GM21786 (cell line): ENCODE data around the gene PYCARD.
"Not testable (repeated sequence)": the region's sequence is repeated elsewhere in the genome, so short reads cannot be mapped to it uniquely, and the experiment has no call there.

ENCODE experiments used
- ATAC-seq: cut with Tn5 transposase; IDR thresholded peaks from one replicate; pipeline ENCODE4 v1.9.1; 2021; ENCODE audit not compliant: unreplicated experiment

Gene PYCARD

DNA sequence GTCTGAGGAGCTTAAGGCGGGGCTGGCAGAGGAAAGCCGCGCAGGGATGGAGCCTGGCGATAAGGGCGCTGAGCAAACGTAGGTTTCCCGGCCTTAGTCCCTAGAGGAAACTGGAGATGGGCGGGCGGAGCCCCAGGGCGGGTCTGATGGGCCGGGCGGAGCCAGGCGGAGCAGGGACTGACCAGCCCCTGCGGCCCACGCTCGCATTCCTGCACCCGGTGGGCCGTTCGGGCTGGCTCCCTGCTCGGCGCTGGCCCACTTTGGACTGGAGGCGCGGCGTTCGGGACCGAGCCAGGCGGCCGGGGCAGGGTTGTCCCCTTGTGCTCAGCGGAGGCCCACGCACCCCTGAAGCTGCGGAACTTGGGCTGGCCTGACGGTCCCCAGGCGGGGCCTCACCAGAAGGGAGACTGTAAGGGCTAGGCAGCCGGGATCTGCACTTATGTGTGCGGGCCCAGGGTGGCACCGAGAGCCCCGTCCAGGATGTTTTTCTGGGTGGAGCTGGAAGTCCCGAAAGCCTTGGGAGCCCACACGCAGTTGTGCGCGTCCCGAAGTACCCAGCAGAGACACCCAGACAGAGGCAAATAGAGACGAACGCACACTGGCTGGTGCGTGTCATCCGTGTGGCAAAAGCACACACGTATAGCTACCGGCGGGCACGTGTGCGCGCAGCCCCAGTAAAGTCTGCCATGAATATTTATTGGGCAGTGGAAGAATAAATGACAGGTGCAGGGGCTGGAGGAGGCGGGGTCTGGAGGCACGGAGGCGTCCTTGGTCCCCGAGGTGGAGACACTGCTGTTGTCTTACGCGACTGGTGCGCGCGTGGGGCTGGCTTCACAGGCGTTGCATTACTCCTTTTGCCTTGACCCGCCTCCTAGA is 13.0 kb upstream of the PYCARD start:
- no peak for ATAC-seq

DNA sequence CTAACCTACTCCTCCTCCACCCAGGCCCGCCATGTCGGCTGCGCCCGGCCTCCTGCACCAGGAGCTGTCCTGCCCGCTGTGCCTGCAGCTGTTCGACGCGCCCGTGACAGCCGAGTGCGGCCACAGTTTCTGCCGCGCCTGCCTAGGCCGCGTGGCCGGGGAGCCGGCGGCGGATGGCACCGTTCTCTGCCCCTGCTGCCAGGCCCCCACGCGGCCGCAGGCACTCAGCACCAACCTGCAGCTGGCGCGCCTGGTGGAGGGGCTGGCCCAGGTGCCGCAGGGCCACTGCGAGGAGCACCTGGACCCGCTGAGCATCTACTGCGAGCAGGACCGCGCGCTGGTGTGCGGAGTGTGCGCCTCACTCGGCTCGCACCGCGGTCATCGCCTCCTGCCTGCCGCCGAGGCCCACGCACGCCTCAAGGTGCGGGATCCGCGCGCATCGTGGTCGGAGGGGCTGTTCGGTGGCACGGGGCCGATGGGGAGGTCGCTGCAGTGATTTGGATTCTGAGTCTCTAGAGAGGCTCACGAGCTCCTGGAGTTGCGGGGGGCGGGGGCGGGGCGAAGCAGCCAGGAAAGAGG is 12.2 kb upstream of the PYCARD start:
- no peak for ATAC-seq

DNA sequence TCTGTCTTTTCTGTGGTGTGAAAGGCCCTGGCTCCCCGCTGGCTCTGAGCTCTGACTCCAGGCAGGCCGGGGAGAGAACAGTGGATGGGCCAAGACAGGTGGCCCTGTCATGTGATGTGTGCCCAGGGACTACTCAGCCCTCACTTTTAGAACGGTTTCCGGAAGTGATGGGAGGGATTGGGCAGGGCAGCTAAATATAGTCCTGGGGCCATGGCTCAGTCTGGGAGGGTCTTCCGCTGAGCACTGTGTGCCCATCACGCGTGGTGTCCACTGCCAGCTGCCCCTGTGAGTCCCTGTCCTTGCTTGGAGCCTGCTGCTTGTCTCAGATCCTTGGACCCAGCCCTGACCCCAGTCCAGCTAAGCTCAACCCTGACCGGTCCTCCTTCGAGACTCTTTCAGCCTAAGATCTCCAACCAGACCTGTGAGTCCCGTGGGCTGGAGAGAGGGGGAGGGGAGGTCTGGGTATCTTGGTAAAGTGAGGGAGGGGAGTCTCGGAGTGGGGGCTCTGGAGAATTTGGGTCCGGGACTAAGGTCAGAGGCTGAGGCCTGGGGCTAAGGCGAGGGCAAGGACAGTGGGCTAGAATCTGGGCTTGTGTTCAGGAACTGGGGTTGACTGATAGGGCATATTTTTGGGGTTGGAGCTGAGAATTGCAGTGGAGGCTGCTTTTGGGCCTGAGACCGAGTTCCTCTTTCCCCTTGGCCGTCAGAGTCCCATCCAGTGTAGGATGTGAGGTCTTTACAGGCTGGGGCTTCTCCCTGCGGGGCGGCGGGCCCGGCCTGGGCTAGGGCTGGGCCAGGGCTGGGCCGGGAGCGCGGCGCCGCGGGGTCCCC is 11.5 kb upstream of the PYCARD start, which contains the start of gene TRIM72:
Gene TRIM72 (plus strand): TSS at position 243 of the 831 bp plus-strand sequence. CDS start 620 bp downstream, outside the sequence.
- no peak for ATAC-seq

DNA sequence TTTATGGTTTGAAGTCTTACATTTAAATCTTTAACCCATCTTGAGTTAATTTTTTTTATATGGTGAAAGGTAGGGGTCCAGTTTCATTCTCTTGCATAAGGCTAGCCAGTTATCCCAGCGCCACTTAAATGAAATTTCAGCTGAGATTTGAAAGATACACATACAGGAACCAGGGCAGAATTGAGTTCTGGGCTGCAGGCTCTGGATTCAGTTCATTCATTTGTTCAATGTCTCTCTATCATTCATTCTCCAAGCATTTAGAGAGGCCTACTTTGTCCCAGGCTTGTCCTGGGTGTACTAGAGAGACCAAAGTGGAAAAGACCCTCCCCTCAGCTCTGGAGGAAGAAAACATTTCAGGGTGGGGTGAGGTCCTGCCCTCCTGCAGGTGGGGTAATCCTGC is 10.8 kb upstream of the PYCARD start:
- no peak for ATAC-seq

DNA sequence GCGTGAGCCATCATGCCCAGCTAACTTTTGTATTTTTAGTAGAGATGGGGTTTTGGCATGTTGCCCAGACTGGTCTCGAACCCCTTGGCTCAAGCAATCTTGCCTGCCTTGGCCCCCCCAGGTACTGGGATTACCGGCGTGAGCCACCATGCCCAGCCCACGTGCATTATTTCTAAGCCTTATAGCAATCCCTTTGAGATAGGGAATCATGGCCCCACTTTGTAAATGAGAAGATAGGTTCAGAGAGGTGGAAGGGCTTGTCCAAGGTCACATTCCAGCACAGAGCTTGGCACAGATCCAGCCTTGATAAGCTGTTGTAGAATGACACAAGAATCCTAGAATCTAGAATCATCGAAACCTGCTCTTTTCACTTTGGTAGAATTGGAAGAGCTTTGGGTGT is 4.2 kb upstream of the PYCARD start:
- ATAC-seq: no peak

DNA sequence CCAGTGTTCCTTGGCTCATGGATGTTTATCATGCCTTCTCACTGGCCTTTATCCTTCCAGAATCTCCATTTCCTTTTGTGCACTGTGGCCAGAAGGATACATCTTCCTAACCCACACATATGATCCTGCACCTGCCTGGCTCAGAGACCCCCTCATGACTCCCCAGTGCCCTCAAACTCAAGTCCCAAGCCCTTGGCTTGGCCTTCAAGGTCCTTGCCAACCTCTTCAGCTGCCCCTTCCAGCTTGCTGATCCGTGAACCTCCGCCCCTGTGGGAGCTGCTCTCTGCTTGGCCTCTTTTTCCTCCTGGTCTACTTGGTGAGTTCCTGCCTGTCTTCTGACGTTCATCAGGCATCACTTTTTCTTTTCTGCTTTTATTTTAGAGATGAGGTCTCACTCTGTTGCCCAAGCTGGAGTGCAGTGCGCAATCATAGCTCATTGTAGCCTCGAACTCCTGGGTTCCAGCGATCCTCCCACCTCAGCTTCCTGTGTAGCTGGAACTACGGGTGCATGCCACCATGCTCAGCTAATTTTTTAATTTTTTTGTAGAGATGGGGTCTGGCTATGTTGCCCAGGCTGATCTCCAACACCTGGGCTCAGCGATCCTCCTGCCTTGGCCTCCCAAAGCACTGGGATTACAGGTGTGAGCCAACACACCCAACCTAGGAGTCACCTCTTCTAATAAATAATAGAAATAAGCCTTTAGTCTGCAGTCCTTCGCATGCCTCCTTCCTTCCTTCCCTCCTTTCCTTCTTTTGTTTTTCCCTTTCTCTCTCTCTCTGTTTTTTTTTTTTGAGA is 2.5 kb upstream of the PYCARD start:
- ATAC-seq: no peak

DNA sequence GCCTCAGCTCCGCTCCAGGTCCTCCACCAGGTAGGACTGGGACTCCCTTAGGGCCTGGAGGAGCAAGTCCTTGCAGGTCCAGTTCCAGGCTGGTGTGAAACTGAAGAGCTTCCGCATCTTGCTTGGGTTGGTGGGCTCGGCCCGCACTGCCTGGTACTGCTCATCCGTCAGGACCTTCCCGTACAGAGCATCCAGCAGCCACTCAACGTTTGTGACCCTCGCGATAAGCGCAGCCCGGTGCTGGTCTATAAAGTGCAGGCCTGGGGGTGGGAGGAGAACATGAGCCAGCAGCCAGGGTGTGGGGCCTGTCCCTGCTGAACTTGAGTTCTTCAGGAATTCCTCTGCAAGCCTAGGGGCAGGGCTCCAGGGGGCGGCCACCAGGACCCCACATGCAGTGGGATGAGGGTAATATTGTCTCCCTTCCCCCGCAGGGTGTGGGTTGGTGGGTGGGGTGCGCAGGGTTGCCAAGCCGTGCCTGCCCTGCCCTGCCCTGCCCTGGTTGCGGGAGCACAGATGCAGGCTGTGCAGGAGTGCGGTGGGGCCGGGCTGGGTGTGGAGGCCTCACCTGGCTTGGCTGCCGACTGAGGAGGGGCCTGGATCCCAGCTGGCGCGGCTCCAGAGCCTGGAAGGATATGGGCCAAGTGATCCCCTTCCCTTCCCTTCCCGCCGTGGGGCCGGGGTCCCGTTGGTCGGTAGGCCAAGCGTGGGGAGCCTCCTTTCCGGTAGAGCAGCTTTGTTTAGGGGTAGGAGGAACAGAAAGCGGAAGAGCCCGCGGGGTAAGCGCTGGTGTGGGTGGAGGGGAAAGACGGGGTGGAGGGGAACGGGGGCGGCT is 762 bp downstream of the PYCARD start:
- ATAC-seq: peak; percentile 50

DNA sequence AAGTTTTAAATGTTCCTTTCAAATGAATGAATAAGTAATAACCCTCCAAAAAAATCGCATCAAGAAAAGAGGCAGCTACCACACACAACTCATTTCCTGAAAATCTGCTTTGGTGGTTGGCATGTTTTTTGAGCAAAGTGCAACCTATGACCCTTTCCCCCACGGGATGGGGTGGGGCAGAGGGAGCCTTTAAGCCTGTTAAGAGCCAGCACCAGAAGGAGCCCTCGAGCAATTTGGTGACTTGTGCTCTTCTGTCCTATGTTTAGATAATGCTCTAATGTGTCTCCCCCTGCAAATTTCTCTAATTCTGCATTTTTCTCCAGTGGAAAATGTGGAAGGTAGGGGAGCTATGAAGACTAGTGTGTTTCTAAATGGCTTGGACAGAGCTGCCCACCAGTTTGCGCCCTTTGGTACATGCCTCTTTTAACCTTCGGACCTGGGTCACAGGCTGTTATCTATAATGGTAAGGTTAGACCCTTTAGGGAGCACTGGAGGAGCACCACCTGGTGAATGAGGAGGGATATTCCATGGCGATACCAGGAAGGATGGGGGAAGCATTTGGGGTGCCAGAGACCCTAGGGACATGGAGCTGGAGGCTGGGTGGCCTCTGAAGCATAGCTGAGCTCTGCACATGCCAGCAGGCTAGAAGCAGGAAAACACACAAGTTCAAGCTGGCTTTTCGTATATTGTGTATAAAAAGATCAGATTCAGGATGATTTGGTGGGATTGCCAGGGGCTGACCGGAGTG is 1.6 kb downstream of the PYCARD start:
- ATAC-seq: no peak

DNA sequence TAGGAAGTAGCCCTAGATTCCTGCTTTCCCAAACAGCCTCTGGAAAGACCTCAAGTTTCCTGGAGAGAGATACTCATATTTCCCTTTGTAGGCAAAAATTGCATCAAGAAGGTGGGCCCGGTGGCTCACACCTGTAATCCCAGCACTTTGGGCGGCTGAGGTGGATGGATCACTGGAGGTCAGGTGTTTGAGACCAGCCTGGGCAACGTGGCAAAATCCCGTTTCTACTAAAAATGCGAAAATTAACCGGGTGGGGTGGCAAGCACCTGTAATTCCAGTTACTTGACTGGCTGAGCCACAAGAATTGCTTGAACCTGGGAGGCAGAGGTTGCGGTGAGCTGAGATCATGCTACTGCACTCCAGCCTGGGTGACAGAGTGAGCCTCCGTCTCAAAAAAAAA is 2.4 kb downstream of the PYCARD start:
- not testable (repeated sequence) for ATAC-seq

DNA sequence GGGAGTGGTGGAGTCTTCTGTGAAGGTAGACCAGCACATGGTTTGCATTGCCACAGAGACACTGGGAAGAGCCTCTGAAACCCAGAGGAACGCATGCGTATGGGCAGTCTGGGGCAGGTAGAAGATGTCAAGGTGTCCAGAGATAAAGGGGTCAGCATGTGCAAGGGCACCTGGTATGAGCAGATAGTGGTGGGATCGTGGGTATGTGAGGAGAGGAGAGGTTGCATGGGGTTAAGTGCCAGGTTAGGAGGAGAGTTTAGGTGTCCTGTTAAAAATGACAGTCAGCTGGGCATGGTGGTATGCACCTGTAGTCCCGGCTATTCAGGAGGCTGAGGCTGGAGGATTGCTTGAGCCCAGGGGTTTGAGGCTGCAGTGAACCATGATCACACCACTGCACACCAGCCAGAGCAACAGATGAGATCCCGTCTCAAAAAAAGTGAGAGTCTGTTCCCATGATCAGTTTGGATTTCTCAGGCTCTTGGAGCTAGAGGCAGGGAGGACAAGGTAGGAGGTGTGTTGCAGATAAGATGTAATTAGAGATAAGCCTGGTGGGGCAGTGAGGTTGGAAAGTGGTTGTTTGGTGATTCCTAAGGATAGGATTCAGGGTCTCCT is 3.0 kb downstream of the PYCARD start:
- no peak for ATAC-seq

DNA sequence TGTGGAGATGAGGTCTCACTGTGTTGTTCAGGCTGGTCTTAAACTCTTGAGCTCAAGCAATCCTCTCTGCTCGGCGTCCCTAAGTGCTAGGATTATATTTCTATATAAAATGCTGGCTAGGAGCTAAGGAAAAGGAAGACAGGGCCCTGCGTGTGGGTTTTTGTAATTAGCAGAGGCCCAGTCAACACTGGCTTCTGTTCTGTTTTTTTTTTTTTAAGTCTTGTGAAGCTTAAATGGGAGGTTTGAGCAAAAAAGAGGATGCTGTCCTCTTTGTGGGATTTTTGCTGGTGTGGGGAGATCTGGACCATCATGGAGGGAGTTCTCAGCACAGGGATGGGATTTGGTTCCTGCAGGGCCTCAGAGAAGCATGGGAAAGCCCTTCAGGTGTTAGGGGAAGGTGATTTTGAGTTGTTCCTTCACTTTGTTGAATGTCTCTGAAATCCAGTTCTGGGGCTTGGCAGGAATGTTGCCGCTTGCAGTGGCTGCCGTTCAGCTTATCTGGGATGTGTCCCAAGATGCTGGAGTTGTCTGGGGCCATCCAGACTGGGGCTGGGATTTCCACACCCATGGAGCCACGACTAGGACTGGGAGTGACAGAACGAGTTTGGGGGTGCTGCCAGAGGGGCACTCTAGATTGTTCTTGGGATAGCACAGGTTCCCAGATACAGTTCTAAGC is 4.2 kb downstream of the PYCARD start:
- ATAC-seq: no peak

DNA sequence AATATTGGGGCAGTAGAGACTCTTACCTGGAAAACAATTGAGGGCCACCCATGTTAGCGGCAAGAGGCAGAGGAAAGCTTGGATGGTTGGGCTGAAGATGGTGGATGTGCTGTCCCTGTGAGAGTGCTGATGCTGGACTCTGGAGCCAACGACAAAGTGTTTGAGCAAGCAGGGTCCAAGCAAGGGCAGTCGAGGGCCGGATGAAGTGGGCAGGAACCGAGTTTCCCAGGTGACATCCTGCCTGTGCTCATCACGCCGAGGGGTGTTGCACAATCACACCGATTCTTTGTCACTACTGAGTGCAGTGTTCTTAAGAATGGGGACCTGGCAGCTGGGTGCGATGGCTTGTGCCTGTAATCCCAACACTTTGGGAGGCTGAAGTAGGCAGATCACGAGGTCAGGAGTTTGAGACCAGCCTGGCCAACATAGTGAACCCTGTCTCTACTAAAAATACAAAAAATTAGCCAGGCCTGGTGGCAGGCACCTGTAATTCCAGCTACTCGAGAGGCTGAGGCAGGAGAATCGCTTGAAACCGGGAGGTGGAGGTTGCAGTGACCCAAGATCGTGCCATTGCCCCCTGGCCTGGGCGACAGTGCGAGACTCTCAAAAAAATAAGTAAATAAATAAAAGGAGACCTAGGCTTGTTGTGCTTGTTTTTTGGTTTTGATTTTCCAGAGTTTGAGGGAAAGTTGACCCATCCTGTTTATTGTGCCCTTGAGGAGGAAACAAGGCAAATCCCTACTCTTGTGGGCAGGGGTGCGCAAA is 6.1 kb downstream of the PYCARD start:
- ATAC-seq: no peak

DNA sequence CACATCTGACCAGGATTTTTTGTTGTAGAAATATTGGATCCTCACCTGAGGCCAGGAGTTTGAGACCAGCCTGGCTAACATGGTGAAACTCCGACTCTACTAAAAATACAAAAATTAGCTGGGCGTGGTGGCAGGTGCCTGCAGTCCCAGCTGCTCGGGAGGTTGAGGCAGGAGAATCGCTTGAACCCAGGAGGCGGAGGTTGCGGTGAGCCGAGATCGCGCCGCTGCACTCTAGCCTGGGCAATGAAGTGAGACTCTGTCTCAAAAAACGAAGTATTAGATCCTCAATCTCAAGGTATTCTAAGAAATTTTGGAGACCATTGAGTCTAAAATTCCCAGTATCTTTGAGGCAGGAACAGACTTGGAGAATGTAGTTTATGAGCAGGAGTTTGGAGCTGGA is 6.7 kb downstream of the PYCARD start:
- not testable (repeated sequence) for ATAC-seq

DNA sequence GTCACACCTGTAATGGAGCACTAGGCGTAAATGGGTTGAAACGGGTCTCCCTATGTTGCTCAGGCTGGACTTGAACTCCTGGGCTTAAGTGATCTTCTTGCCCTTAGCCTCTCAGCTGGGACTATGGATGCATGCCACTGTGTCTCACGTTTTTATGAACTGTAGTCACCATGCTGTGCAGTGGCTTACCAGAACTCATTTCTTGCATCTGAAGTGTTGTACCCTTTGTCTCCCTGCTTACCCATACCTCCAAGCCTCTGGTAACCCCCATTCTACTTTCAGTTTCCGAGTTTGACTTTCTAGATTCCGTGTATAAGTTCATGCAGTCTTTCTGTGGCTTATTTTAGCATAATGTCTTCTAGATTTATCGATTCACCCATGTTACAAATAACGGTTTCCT is 7.7 kb downstream of the PYCARD start:
- ATAC-seq: no peak

DNA sequence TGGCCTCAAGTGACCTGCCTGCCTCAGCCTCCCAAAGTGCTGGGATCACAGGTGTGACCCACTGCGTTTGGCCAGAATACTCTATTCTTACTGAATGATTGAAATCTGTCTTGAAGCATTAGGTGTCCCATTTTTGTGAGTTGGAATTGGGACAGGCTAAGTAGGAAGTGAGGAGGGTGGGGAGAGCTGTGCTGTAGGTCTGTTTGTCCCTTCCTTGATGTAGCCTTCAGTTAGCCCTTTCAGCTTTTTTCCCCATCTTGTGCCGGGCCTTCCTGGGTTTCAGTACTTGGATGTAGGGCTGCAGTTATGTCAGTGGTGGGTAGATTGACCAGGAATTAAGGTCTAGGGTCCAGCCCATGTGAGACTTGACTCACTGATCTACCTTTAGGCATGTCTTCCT is 8.7 kb downstream of the PYCARD start:
- ATAC-seq: no peak

DNA sequence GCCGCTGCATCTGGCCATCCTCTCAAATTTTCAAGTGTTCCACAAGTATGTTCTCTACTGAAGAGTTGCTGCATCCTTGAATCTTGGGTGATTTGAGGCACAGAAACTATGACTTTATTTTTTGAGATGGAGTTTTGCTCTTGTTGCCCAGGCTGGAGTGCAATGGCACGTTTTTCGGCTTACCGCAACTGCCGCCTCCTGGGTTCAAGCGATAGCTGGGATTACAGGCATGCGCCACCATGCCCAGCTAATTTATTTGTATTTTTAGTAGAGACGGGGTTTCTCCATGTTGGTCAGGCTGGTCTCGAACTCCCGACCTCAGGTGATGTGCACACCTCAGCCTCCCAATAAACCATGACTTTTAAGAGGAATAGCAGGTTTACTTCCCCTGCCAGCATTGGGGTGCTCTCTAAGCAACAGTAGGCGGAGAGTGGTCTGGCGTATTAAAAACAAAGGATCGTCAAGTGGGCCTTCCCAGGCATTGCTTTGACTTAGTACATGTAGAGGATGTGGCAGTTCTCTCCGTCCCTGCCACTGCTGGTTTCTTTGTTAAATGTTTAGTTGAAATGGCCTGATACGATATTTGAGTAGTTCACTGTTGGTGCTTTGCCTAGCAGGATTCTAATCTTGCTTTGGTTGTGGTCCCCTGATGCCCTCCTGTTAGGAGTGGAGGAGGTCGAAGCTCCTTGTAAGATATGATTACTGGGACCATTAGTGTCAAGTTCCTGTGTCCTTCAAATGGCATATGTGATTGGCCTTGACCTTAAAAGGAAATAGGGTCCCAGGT is 9.5 kb downstream of the PYCARD start:
- no peak for ATAC-seq
